MM.1S (cell line): ENCODE results near the gene PDE1C.

Experiments used
- CTCF ChIP-seq: fragments of 300-600 bp; sonication (generic); IDR thresholded peaks from 2 replicates; pipeline ENCODE4 v1.5.1; 2016; ENCODE audit warnings: antibody characterized with exemption, low read length, mixed read lengths
- EZH2 ChIP-seq: fragments of 300-600 bp; sonication (generic); optimal IDR thresholded peaks from 2 replicates; pipeline ENCODE3; 2017; ENCODE audit warnings: low read depth, mild to moderate bottlenecking, antibody characterized with exemption, low read length, mixed read lengths

GRCh38 chr7:31702354-31702753 is 367.9 kb downstream of the PDE1C start:
- TF ChIP-seq CTCF (no peak), EZH2 (no peak)
